HG03565 (cell line): ENCODE measurements around the gene ZDHHC9.
A peak's percentile ranks its signal among the peaks of the same experiment; 100 is the strongest.
"Not testable (repeated sequence)": the region's sequence is repeated elsewhere in the genome, so short reads cannot be mapped to it uniquely, and the experiment has no call there.

ENCODE experiments used
- ATAC-seq: cut with Tn5 transposase; IDR thresholded peaks from one replicate; pipeline ENCODE4 v1.9.1; 2021; ENCODE audit warnings: mild to moderate bottlenecking, moderate library complexity; ENCODE audit not compliant: unreplicated experiment

Gene ZDHHC9

DNA sequence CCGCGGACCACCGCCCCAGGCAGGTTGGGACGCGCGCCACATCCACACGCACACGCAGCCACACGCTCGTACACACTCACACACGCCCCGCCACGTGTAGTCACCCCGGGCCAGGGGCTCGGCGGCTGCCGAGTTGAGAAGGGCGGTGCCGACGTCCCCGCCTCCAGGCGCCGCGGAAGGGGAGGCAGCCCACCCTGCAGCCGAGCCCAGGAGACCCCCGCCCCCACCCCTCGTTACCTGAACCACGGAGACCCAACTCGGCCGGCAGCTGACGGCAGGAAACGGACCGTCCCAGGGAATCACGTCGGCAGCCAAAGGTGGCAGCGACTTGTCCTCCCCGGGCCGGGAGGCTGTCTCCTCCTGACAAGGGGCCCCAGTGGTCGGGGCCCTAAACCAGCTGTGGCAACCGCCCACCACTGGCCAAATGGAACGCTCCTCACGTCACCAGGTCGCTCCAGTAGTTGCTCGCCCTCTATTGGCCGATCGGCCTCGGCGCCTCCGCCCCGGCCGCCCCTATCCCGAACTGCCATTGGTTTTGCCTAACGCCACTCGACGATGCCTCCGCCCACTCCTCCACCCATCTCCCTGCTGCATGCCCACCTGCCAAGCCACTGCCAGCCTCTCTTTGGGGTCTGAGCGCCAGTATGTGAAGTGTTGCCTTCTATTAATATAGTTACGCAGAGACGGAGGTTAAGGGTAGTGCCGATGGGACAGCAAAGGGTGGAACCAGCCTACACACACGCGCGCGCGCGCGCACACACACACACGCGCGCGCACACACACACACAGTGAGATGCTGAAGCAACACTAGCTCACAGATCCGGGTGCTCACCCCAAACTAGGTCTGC lies at the start of gene ZDHHC9:
TSS of gene ZDHHC9 (minus strand) at position 428 of the 848 bp plus-strand sequence. CDS start 1,941 bp downstream, outside the sequence.
- peak; percentile 99 for ATAC-seq

DNA sequence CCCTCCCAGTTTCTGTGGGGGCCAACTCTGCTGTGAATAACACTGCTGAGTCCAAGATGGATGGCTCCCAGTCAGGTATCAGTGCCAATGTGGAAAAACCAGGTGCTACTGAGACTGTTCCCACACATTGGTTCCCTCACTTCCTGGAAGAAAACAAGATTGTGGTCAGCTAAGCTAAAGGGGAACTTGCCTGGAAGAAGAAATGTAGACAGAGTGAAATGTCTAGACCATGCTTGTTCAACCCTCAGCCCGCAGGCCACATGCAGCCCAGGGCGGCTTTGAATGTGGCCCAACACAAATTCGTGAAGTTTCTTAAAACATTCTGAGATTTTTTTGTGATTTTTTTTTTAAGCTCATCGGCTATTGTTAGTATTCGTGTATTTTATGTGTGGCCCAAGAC lies 33.7 kb upstream of the ZDHHC9 start:
- no peak for ATAC-seq

DNA sequence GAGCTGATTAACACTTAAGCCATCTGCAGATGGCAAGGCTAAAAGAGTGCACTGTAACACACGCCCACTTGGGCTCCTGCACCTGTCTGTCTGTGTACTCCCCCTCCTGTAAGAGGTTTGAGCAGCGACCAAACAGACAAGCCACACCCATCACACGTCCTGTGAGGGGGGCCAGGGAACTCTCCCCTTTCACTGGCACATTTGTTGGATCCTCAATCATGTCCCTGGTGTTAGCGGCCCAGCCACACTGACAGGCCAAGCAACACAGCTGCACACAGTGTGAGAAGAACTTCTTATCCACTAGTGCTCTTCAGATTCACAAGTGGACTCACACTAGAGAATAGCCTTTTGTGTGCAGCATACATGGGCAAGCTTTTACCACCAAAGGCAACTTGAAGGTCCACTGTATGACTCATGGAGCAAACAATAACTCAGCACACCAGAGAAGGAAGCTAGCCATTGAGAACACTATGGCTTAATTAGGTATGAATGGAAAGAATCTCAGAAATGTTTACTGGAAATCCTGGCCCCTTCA lies 33.2 kb upstream of the ZDHHC9 start:
- no peak for ATAC-seq

DNA sequence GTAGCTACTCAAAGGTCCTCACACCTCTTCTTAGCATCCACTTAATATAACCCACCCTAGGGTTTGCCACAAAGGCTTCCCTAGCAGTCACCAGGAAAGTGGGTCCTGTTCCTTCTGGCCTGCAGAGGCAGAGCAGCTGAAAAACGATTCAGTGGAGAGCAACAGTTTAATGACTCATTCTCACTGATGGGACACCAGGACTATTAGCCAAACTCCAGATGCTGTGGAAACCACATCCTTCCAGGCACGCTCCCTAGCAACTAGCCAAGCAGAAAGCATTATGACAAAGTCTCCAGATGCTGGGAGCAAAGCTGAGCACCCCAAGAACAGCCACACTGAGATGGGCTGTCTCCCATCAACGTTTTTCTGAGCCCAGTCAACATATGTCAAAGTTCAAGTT lies 32.0 kb upstream of the ZDHHC9 start:
- ATAC-seq = no peak

DNA sequence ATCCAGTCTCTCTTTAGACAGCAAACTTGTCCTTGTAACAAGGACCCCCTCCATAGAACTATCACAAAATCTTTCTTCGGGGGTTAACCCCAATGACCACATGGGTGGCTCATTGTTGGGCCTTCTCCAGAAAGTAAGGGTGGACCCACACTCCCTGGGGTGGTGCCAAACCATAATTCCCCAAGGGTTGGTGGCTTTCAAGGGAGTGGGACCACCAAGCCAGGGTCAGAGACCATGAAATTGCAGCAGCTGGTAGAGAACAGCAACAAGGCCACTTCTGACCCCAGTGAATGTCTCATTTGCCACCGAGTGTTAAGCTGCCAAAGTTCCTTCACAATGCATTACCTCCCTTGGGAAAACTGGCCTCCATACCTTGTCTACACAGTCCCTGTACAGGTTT lies 28.8 kb upstream of the ZDHHC9 start:
- ATAC-seq = no peak

DNA sequence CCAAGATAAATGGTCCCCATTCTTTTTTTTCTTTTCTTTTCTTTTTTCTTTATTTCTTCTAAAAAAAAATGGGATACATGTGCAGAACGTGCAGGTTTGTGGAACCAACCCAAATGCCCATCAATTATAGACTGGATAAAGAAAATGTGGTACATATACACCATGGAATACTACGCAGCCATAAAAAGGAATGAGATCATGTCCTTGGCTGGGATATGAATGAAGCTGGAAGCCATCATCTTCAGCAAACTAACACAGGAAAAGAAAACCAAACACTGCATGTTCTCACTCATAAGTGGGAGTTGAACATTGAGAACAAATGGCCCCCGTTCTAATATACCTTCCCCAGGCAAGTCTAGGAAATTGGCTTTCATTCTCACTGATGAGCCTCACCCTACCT lies 22.6 kb upstream of the ZDHHC9 start:
- ATAC-seq = not testable (repeated sequence)

DNA sequence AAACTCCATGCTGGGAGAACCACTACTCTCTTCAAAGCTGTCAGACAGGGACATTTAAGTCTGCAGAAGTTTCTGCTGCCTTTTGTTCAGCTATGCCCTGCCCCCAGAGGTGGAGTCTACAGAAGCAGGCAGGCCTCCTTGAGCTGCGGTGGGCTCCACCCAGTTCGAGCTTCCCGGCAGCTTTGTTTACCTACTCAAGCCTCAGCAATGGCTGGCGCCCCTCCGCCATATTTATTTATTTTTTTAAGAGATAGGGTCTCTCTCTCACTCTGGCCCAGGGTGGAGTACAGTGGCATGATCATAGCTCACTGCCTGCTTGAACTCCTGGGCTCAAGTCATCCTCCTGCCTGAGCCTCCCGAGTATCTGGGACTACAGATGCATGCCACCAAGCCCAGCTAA lies 15.4 kb upstream of the ZDHHC9 start:
- not testable (repeated sequence) for ATAC-seq

DNA sequence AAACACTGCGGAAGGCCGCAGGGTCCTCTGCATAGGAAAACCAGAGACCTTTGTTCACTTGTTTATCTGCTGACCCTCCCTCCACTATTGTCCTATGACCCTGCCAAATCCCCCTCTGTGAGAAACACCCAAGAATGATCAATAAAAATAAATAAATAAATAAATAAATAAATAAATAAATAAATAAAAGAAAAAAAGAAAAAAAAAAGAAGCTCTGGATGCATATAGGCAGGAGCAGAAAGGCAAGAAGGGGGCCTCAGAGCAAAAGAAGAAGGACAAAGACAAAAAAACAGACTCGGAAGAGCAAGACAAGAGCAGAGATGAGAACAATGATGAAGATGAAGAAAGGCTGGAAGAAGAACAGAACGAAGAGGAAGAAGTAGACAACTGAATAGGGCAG lies 8.1 kb upstream of the ZDHHC9 start:
- not testable (repeated sequence) for ATAC-seq

DNA sequence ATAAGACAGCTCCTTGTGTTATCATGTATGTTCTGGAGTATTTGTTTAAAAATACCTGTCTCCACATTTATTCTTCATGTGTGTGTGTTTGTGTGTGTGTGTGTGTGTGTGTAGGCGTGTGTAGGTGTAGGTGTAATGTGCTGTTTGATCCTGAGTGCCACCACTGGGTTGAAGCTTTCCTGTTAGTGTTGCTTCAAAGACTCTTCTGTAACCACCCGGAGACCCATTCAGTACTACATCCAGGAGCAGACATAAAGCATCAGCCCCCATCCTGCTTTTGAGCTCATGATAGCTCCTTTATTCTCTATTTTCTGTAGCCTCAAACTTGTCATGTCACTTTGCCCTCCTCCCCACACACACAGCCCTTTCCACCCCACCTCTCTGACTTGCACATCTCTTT lies 3.0 kb upstream of the ZDHHC9 start:
- ATAC-seq = no peak

DNA sequence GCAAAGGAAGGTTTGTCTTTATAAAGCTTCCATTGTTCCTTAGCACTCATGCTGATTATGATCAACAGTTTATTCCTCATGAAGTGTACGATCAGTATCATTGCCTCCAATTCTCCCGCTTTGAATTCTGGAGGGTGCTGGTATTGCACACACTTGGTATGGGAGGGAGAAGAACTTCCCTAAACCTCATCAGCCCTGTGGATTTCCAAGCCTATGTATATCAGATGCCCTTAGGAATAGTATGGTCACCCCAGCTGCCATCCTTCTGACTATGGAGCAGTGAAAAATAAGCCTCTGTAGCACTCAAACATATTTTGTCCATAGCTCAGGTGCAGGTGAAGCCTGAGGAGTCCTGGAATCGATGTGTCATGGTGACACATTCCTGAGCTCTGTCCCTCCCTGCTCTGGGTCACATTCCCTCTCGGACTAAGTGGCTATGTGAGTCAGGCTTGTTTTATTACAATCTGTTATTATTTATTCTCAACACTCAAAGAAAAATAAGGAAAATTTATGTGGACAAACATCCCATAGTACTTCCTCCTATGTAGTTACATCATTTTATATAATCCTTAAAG lies 2.0 kb upstream of the ZDHHC9 start:
- ATAC-seq = no peak

DNA sequence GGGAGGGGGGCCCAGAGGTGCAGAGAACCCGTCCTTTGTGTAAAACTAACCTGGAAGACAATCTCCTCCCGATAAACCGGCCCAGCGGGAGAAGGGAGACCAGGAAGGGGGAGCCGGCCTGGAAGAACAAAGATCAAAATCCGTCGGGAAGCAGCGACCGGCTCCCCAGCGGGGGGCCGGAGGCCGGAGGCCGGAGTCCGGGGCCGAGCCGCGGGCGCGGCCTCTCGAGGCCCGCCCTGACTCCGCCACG lies 552 bp downstream of the ZDHHC9 start:
- ATAC-seq = no peak

DNA sequence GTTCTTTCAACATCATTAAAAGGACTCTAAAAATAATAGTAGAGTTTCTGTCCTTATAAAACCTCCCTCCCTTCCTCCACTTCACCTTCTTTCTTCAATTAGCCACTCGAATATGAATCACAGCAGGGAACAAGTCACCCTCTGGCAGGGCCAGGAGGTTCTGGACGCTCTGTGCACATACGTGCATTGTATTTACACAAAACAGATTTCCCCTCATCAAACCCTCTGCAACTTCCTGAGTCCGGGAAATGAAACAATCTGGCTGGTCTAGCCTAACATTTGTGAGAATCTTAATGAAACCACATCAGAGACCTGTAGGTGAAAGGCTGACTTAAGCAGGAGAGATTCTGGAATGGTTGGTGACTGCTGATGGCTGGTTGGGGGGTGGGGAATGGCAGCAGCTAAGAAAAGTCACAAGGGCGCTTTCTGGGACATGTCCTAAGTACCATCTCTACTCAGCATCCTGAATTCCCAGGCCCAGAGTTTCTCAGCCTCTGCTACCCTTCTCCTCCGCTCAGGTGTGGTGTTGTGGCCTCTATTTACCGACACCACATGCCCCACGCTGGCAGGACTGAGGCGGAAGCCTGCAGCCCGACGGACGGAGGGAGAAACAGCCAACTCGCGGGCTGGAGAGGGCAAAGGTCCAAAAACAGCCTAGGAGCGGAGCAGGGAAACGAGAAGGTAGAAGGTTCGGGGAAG lies 1.0 kb downstream of the ZDHHC9 start:
- no peak for ATAC-seq

DNA sequence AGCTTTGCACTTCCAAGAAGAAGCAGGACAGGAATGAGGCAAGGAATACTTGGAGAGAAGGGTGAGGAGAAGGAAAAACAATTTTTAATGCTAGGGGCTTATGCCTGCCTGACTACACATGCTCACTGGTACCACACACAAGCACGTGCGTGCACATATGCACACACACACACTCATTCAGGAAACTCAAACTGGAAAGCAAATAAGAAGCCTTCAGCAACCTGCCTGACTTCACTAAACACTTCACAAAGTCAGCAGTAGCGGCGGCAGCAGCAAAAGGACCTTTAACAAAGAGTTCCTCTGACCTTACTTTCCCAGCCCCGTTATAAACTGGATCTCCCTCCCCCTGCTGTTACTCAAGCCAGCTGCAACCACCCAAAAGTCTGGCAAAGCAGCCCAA lies 3.3 kb downstream of the ZDHHC9 start:
- ATAC-seq = no peak

DNA sequence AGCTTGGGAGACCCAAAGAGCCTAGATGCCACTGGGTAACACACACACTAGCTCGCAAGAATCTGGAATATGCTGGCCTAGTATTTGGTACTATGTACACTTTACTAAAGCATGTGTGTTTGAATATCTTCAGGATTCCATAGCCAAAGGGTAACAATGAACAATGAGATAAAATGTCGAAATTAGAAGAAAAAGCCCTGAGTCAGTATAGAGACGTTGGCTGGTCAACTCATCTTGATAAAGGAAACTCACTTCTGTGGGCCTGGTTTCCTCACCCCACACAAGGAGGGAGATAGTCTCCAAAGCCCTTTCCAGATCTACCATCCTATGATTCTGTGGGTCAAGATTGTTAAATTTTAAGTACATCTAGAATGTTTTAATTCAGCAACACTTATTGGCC lies 6.9 kb downstream of the ZDHHC9 start:
- ATAC-seq = no peak

DNA sequence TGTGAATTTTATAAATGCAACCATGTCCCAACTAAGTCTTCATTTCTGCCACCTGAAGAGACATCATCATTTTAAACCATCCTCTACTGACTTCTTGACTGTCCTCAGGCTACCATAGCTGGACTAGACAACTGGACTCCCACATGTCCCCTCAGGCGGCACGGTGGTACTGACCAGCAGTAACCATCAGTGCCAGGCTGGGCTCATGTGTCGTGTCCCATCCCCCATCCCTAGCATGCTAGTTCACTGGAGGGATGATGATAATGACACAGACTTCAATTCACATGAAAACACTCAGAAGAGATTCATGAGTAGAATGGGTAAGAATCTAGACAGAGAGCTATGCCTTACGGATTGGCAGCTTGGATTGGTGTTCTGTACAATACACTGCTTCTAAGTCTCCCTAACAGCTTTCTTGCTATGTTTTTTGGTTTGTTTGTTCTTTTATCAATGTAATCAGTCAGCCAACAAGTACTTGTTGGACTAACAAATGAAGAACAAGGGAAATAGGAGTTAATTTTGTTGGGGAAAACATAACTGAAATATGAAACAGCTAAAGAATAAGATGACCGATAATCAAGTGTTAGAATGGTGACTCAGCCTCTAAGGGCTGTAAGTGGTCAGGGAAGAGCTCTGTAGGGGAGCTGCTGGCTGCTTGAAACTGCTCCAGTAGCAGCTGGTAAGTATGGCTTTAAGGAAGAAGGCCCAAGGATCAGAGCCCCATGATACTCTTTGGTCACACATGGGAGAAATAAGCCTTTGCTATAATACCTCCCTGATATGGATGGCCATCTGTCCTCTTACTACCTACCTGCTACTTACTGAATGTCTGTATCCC lies 10.3 kb downstream of the ZDHHC9 start:
- no peak for ATAC-seq

DNA sequence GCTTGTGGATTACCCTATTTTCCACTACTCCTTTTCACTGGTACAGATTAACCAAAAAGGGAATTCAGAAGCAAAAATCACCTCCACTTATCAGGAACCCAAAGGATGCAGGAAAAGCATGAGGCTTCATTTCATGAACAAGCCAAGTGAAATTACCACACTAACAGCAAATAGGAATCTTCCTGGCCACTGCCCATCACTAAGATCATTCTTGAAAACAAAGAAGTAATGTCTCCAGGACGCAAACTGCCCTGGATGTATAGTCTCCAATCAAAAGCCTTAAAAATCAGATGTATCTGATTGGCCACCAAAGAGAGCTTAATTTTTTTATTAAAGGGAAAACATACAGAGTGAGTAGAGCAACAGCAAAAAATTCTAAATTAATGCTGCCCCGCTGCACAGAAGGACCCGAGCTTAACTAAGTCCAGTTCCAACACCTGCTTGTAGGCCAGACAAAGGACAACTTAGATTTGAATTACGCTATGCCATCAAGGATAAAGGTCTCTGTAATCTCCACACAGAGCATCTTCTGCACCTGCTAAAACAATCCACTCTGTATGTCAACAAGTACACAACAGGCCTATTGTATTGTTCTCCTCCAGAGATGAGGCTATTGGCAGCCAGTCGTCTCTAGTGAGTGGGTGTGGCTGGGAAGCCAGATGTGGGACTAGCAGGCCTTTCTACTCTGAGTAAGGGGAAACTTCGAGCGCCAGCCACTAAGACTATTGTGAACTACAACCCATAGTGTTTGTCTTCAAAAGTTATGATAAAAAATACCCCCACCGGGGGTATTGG lies 12.4 kb downstream of the ZDHHC9 start:
- no peak for ATAC-seq

DNA sequence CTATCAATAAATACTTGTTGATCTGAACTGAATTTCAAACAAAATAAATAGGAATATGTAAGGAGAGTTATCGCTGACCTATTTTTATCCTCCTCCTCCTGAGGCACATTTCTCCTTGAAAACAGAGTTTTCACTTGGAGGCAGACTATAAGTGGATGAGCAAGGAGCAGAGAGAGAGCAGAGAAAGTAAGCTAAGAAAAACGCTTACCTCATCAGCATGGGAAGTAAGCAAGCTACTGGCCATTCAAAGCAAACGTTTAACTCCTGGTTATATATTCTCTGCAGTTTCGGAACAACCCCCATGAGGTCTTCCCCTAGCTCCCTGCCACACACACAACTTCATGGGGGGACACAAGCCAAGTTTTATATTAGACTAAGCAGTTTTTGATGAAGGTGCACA lies 13.2 kb downstream of the ZDHHC9 start:
- no peak for ATAC-seq

DNA sequence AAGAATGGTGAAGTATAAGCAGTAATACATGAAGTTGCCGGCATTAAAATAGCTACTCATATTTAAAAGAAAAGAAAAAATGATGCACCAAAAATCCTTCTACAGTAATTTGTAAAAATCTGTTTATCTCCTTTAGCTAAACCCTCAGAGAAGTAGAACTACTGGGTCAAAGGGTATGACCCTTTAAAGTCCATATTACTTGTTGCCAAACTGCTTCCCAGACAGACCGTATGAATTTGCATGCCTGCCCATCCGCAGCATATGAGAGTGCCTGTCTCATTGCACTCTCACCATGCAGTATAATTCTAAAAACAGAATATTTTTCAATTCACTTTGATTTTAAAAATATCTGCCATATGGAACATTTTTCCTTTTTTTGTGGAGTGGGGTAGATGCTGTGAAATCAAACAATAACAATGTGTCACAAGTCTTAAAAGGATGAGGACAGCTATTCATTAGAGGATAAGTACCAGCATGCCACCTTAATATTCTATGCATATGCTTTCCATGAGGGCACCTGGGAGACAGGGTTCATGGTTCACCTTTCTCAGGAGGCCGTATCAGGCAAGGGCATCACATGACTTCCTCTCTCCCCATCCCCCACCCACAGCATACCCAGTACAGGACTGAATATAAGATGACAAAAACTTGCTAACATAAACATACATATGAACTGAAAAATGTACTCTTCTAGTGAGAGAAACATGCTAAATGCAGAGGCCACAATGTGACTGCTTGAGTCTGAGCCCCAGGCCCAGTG lies 17.8 kb downstream of the ZDHHC9 start:
- no peak for ATAC-seq

DNA sequence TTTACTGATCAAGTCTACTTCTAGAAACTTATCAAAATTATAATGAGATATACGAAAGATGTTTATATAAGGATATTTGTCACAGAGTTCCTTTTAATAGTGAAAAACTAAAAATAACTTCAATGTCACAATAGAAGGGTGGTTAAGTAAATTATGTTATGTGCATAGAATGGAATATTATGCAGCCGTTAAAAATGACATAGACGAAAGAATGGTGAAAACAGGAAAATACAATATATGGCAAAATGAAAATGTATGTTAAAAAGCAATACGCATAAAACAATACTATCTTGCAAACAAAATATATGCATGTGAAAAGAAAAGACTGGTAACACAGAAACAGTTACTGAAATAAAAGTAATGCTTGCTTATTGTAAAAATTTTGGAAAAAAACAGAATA lies 19.1 kb downstream of the ZDHHC9 start:
- no peak for ATAC-seq

DNA sequence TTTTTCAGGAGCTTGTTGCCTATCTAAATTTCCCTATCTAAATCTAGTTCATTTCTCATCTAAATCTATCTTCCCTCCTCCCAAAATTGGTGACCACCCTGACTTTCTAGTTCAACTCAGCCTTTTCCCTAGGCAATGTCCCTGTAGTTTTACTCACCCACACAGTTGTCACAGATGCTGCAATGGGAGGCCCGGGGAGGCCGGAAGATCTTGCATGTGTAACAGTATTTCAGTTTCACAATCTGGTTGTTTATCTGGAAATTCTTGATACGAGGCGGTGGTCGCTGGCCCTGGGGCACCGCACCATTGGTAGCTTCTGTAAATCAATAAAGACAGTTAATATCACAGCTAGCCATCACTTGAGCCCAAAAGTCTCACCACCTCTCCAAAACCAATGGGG lies 20.2 kb downstream of the ZDHHC9 start:
- ATAC-seq = no peak
